ENCODE measurements around the gene GJB1.

DNA sequence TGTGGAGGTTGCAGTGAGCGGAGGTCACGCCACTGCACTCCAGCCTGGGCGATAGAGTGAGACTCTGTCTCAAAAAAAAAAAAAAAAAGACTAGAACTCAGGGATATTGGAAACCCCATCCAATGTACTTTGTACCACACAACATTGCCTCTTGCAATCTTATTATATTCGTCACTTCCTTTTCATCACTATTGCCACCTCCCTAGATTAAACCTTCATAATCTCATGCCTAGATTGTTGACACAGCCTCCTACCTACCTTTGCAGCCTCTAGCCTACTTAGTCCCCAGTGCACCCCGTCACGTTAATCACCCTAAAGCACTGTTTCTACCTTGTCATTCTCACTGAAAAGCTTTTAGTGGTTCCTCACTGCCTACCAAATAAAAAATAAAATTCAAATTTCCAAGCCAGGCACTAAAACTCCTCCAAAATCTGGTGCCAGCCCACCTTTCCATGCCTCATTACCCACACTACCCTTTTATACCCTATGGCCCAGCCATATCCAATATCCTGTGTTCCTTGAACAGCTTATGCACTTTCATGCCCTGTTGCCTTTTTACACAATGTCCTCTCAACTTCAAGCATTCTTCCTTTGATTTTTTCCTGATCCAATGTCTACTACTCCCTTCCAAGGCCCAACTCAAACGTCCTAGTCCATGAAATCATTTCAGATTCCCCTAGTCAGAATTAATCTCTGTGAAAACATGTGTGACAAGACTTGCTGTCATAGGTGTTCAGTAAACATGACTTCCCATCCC lies 23.6 kb upstream of the GJB1 start:
- TF ChIP-seq, protein P1, sequence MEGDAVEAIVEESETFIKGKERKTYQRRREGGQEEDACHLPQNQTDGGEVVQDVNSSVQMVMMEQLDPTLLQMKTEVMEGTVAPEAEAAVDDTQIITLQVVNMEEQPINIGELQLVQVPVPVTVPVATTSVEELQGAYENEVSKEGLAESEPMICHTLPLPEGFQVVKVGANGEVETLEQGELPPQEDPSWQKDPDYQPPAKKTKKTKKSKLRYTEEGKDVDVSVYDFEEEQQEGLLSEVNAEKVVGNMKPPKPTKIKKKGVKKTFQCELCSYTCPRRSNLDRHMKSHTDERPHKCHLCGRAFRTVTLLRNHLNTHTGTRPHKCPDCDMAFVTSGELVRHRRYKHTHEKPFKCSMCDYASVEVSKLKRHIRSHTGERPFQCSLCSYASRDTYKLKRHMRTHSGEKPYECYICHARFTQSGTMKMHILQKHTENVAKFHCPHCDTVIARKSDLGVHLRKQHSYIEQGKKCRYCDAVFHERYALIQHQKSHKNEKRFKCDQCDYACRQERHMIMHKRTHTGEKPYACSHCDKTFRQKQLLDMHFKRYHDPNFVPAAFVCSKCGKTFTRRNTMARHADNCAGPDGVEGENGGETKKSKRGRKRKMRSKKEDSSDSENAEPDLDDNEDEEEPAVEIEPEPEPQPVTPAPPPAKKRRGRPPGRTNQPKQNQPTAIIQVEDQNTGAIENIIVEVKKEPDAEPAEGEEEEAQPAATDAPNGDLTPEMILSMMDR (IDR thresholded peaks at IDR 0.05; ENCODE audit: poor library complexity), result no peak
- TF ChIP-seq EZH2 (IDR thresholded peaks at IDR 0.05; ENCODE audit: borderline replicate concordance) (no peak), EZH2phosphoT487 (IDR thresholded peaks at IDR 0.05; ENCODE audit: low read depth, severe bottlenecking, unreplicated experiment) (no peak)

All from hepatocyte (in vitro differentiated cells).